Caco-2 (cell line): ENCODE measurements around the gene RNH1. TPM values are rescaled to one million over a fixed set of nuclear protein-coding genes. Genes with fewer than 3 reads are reported as not detected.
"Not testable (repeated sequence)": the region's sequence is repeated elsewhere in the genome, so short reads cannot be mapped to it uniquely, and the experiment has no call there.

ENCODE experiments used
- BruUV-seq: library from RNA; stranded (reverse); fragments of 400-500 nt; replicated peaks from 2 replicates; lab custom pipeline; 2021; lab: Mats Ljungman, UMichigan
- CTCF ChIA-PET: fragments of 300-600 bp; sonication (Branson Sonifier 250); formaldehyde crosslinking; loops from one replicate; lab custom pipeline; 2022; ENCODE audit warnings: antibody characterized with exemption; lab: Charles Lee
- POLR2A ChIA-PET: fragments of 300-600 bp; sonication (Branson Sonifier 250); formaldehyde crosslinking; loops from one replicate; lab custom pipeline; 2022; ENCODE audit warnings: antibody characterized with exemption; lab: Charles Lee
- DNase-seq, 2 experiments: peaks; one replicate each; pipeline versions ENCODE4 v3.0.0 to v3.0.0-alpha.2; 2020 to 2022
- H3K27me3 ChIP-seq: replicated peaks from 2 replicates; pipeline ENCODE4 v1.6.0; 2011; ENCODE audit warnings: low read length; ENCODE audit not compliant: control insufficient read depth, insufficient read depth
- H3K36me3 ChIP-seq: 2 replicates; pipeline ENCODE4 v1.5.1; 2011; ENCODE audit warnings: low read length; ENCODE audit not compliant: control insufficient read depth, insufficient read depth
- H3K4me1 ChIP-seq: fragments of 250-450 bp; sonication (Bioruptor Pico); 2 replicates; pipeline ENCODE4 v1.5.1; 2020; ENCODE audit warnings: mild to moderate bottlenecking
- H3K4me3 ChIP-seq: 2 replicates; pipeline ENCODE4 v1.5.1; 2011; ENCODE audit warnings: low read depth, mild to moderate bottlenecking, control low read depth, low read length
- H3K9me3 ChIP-seq: fragments of 250-450 bp; sonication (Bioruptor Pico); 2 replicates; pipeline ENCODE4 v1.5.1; 2020; ENCODE audit warnings: mild to moderate bottlenecking, moderate library complexity
- H3K27ac Mint-ChIP-seq: one replicate; pipeline ENCODE4 v1.8.0; 2022; ENCODE audit warnings: mixed read lengths; ENCODE audit not compliant: unreplicated experiment
- H3K27me3 Mint-ChIP-seq: one replicate; pipeline ENCODE4 v1.8.0; 2022; ENCODE audit warnings: mixed read lengths; ENCODE audit not compliant: insufficient read depth, unreplicated experiment
- H3K36me3 Mint-ChIP-seq: one replicate; pipeline ENCODE4 v1.8.0; 2022; ENCODE audit warnings: mild to moderate bottlenecking, mixed read lengths; ENCODE audit not compliant: insufficient read depth, unreplicated experiment
- H3K4me1 Mint-ChIP-seq: one replicate; pipeline ENCODE4 v1.8.0; 2022; ENCODE audit warnings: low read depth, mixed read lengths; ENCODE audit not compliant: unreplicated experiment
- H3K4me3 Mint-ChIP-seq: one replicate; pipeline ENCODE4 v1.8.0; 2022; ENCODE audit warnings: mild to moderate bottlenecking, moderate library complexity, mixed read lengths; ENCODE audit not compliant: unreplicated experiment
- H3K9me3 Mint-ChIP-seq: one replicate; pipeline ENCODE4 v1.8.0; 2022; ENCODE audit warnings: mixed read lengths; ENCODE audit not compliant: unreplicated experiment
- CTCF ChIP-seq, 2 experiments: fragments of 200-600 bp in 1 of 2; IDR thresholded peaks; 1 replicate in 1 of 2; 2 replicates in 1 of 2; pipeline versions ENCODE4 v1.5.1 to v1.8.0; 2011 to 2022; ENCODE audit warnings: antibody characterized with exemption in 1 of 2, control low read depth in 1 of 2, inconsistent platforms in 1 of 2, low read depth in 1 of 2, low read length in 1 of 2, mild to moderate bottlenecking in 1 of 2, moderate library complexity in 1 of 2; ENCODE audit not compliant: insufficient read depth in 1 of 2, severe bottlenecking in 1 of 2, unreplicated experiment in 1 of 2
- intact Hi-C: fragments of 100-400 bp; cut with micrococcal nuclease; formaldehyde crosslinking; loops from one replicate; pipeline ENCODE4 v1.10.0; 2022; ENCODE audit not compliant: unreplicated experiment
- total RNA-seq: library from RNA; stranded (reverse); gene quantifications from 2 replicates; pipeline ENCODE4 v1.2.3, GENCODE V29; 2022

The RNH1 gene
- total RNA-seq, 1 experiment from 2014 or later: 136 TPM

- ChIA-PET POLR2A (no interaction called here), CTCF (no interaction called here)
- BruUV-seq: no TSS peak
- H3K9me3 ChIP-seq: no peaks in the 10 kb centered on the region
- no peak for DNase-seq
- Mint-ChIP-seq H3K36me3 (peaks cover 20% of the 10 kb centered on the region), H3K4me1 (peaks cover 18% of the 10 kb centered on the region), H3K27ac (no peak overlapping the region), H3K9me3 (no peaks in the 10 kb centered on the region), H3K4me3 (no peak overlapping the region), H3K27me3 (no peaks in the 10 kb centered on the region)
- H3K36me3 ChIP-seq: no peaks in the 10 kb centered on the region
- intact Hi-C loops: no loop called here
- no peak overlapping the region for H3K4me3 ChIP-seq
- peaks cover 12% of the 10 kb centered on the region for H3K4me1 ChIP-seq
- no peak for TF ChIP-seq CTCF (IDR thresholded peaks at IDR 0.05; ENCODE audit: insufficient read depth in 1 of 2, low read depth in 1 of 2, low read length in 1 of 2, severe bottlenecking in 1 of 2, unreplicated experiment in 1 of 2)
- no peaks in the 10 kb centered on the region for H3K27me3 ChIP-seq
Measured at GRCh38 chr11:471468-472145, 35.4 kb downstream of the RNH1 start.

DNA sequence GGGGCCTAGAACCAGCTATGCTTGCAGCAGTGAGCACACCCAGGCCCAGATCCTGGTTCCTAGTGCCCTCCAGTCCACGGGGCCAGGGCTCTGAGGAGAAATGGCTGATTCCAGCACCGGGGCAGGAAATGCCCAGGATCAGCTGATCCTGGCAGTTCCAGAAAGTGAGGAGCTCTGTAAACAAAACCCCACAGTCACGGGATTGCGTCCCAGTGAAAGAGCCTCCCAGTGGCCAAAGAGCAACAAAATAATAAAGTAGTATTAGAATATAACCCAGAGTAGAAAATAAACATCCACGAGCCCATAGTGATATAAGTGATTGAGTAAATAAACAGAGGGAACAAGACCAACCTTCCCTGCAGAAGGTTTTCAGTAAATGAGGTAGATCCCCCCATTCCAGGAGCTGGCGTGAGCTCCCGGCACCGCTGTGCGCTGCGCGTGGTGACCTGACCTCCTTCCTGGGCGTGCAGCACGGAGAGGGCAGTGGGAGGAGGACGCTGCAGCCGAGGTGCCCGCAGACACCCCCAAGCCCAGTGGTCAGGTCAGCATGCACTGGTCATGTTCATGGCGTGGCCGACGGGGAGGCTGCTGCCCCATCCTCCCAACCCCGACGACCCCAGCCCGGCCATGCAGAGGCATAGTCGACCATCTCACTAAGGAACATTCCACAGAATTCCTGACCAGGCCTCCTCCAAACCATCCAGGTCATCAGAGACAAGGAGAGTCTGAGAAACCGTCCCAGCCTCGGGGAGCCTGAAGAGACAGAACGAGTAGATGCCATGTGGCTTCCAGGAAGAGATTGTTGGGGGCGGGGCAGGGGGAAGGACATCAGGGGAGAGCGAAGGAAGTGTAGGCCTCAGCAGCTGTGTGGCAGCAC, 37.1 kb downstream of the RNH1 start:
- peaks cover 31% of the 10 kb centered on the region for H3K36me3 Mint-ChIP-seq
- Histone ChIP-seq H3K9me3 (no peaks in the 10 kb centered on the region), H3K4me1 (peaks cover 27% of the 10 kb centered on the region), H3K27me3 (no peaks in the 10 kb centered on the region), H3K4me3 (no peak overlapping the region), H3K36me3 (no peaks in the 10 kb centered on the region)
- peaks cover 27% of the 10 kb centered on the region for H3K4me1 Mint-ChIP-seq
- POLR2A ChIA-PET: no interaction called here
- DNase-seq: peak in 1 of 2 experiments; percentile 26
- no TSS peak for BruUV-seq
- intact Hi-C loops: no loop called here
- no peaks in the 10 kb centered on the region for H3K27me3 Mint-ChIP-seq
- CTCF ChIA-PET: interaction anchor here (0.7 to 1.4 kb wide), 3 partner anchors 9 to 42 kb away, joined by 3 to 8 read pairs (median 7); no protein-coding TSS in a partner anchor
- H3K27ac Mint-ChIP-seq: peak overlapping the region; percentile 87
- no peaks in the 10 kb centered on the region for H3K9me3 Mint-ChIP-seq
- peak overlapping the region; percentile 22 for H3K4me3 Mint-ChIP-seq
- TF ChIP-seq CTCF (IDR thresholded peaks at IDR 0.05; ENCODE audit: insufficient read depth in 1 of 2, low read depth in 1 of 2, low read length in 1 of 2, severe bottlenecking in 1 of 2, unreplicated experiment in 1 of 2): peak in 1 of 2 experiments; percentile 32

- H3K27me3 Mint-ChIP-seq, H3K9me3 Mint-ChIP-seq, BruUV-seq, H3K27me3 ChIP-seq, H3K9me3 ChIP-seq, intact Hi-C loops, H3K4me3 ChIP-seq, H3K36me3 ChIP-seq, POLR2A ChIA-PET, DNase-seq: not testable (repeated sequence)
- H3K4me1 ChIP-seq: peaks cover 27% of the 10 kb centered on the region
- CTCF ChIA-PET: interaction anchor here (0.7 to 1.4 kb wide), 3 partner anchors 8 to 41 kb away, joined by 3 to 8 read pairs (median 7); no protein-coding TSS in a partner anchor
- H3K36me3 Mint-ChIP-seq: peaks cover 31% of the 10 kb centered on the region
- peak overlapping the region; percentile 87 for H3K27ac Mint-ChIP-seq
- peak overlapping the region; percentile 22 for H3K4me3 Mint-ChIP-seq
- peaks cover 27% of the 10 kb centered on the region for H3K4me1 Mint-ChIP-seq
Measured at GRCh38 chr11:469026-469683, 37.9 kb downstream of the RNH1 start.
